Right cardiac atrium (tissue), 5 donors: ENCODE data around the gene TRPM1. TPM values are rescaled to one million over a fixed set of nuclear protein-coding genes. Genes with fewer than 3 reads are reported as not detected.
A peak's percentile ranks its signal among the peaks of the same experiment; 100 is the strongest.

Experiments used
- ATAC-seq, 2 donors: fragments of 200-7000 bp; cut with Tn5 transposase; one replicate each; pipeline versions ENCODE4 v1.8.0 to v1.9.1; 2020; ENCODE audit warnings: moderate library complexity in 2 of 2, mild to moderate bottlenecking in 1 of 2
- DNase-seq, 3 donors: peaks; one replicate each; pipeline ENCODE4 v3.0.0-alpha.2; 2020
- H3K27ac ChIP-seq: one replicate; pipeline ENCODE4 v1.5.1; 2013; ENCODE audit warnings: mild to moderate bottlenecking, low read length, control low read depth, moderate library complexity
- H3K27me3 ChIP-seq: one replicate; pipeline ENCODE4 v1.6.1; 2013; ENCODE audit not compliant: control insufficient read depth, insufficient read depth
- H3K4me1 ChIP-seq: one replicate; pipeline ENCODE4 v1.6.1; 2013; ENCODE audit warnings: low read length; ENCODE audit not compliant: control insufficient read depth, insufficient read depth
- H3K4me3 ChIP-seq: one replicate; pipeline ENCODE4 v1.5.1; 2013; ENCODE audit warnings: low read length, control low read depth
- H3K9me3 ChIP-seq: one replicate; pipeline ENCODE4 v1.6.1; 2013; ENCODE audit warnings: low read length; ENCODE audit not compliant: control insufficient read depth
- WGBS: extraction: QIAGEN DNeasy Blood & Tissue Kit; methylation state at CpG from one replicate; pipeline ENCODE4 v1.1.7; 2013; 5-methylcytosine and 5-hydroxymethylcytosine counted together
- intact Hi-C, 4 donors: fragments of 100-400 bp; cut with DNase I; formaldehyde crosslinking; loops; one replicate each; pipeline versions ENCODE4 v1.11.0 to v1.14.0; 2022 to 2023
- polyA plus RNA-seq: library from polyadenylated mRNA; stranded (reverse); fragments of 200-250 nt; gene quantifications from one replicate; pipeline ENCODE4 v1.2.3, GENCODE V29; 2013
- total RNA-seq, 4 donors: library from RNA; stranded (reverse); fragmentation: NEBNext Ultra II Directional; extraction: Animal tissue kit (Norgen Biotek cat#: 25700); gene quantifications; one replicate each; pipeline ENCODE4 v1.2.1, GENCODE V29; 2021
- donor health status: healthy with polysubstance abuse.
- donor health status: DM: no; HTN: yes; CAD: no.
- donor health status: DM: no; HTN: no; CAD: no.
- donor health status: DM: no; HTN: yes; CAD: no; lungs with severe emphysema.
- donor health status: DM: yes; HTN: yes; CAD: no.

TRPM1 gene
- total and polyA plus RNA-seq, 5 donors: 0.14 TPM; not detected in 4

GRCh38 chr15:31031471-31032067, 70.0 kb downstream of the TRPM1 start:
- ATAC-seq (no peak), DNase-seq (no peak)
- no peak overlapping the region for H3K4me3 ChIP-seq
- 87% methylated on average over 3 of the region's 3 CpGs for WGBS
- H3K4me1 ChIP-seq: no peaks in the 10 kb centered on the region
- intact Hi-C loops: no loop called here
- no peaks in the 10 kb centered on the region for H3K27me3 ChIP-seq
- H3K27ac ChIP-seq: no peak overlapping the region
- no peaks in the 10 kb centered on the region for H3K9me3 ChIP-seq

- Histone ChIP-seq H3K4me3 (no peak overlapping the region), H3K9me3 (no peaks in the 10 kb centered on the region), H3K4me1 (no peaks in the 10 kb centered on the region), H3K27ac (no peak overlapping the region), H3K27me3 (no peaks in the 10 kb centered on the region)
- intact Hi-C loops: no loop called here
- DNase-seq (no peak), ATAC-seq (no peak)
- 55% methylated on average over 8 of the region's 8 CpGs for WGBS
Measured at GRCh38 chr15:31027910-31028578, 73.5 kb downstream of the TRPM1 start.

GRCh38 chr15:31025996-31026395, 75.5 kb downstream of the TRPM1 start:
- DNase-seq (no peak), ATAC-seq (no peak)
- H3K4me3 ChIP-seq: no peak overlapping the region
- no peak overlapping the region for H3K27ac ChIP-seq
- WGBS: 95% methylated on average over 25 of the region's 25 CpGs
- H3K4me1 ChIP-seq: no peaks in the 10 kb centered on the region
- intact Hi-C loops: no loop called here
- no peaks in the 10 kb centered on the region for H3K27me3 ChIP-seq
- H3K9me3 ChIP-seq: no peaks in the 10 kb centered on the region

GRCh38 chr15:31024979-31025378, 76.5 kb downstream of the TRPM1 start:
- H3K27me3 ChIP-seq: no peaks in the 10 kb centered on the region
- no peaks in the 10 kb centered on the region for H3K4me1 ChIP-seq
- peak in 1 of 2 donors; percentile 16 for ATAC-seq
- no peak overlapping the region for H3K4me3 ChIP-seq
- DNase-seq: no peak
- intact Hi-C loops: no loop called here
- WGBS: 30% methylated on average over 3 of the region's 3 CpGs
- no peak overlapping the region for H3K27ac ChIP-seq
- no peaks in the 10 kb centered on the region for H3K9me3 ChIP-seq

GRCh38 chr15:31024330-31024729, 77.2 kb downstream of the TRPM1 start:
- Histone ChIP-seq H3K4me3 (no peak overlapping the region), H3K27ac (no peak overlapping the region), H3K4me1 (no peaks in the 10 kb centered on the region), H3K9me3 (no peaks in the 10 kb centered on the region), H3K27me3 (no peaks in the 10 kb centered on the region)
- peak; percentile 46 to 63 for ATAC-seq
- intact Hi-C loops: no loop called here
- DNase-seq: no peak
- WGBS: 13% methylated on average over 5 of the region's 5 CpGs

- 76% methylated on average over 5 of the region's 5 CpGs for WGBS
- no peak overlapping the region for H3K4me3 ChIP-seq
- H3K27me3 ChIP-seq: no peaks in the 10 kb centered on the region
- no peaks in the 10 kb centered on the region for H3K4me1 ChIP-seq
- intact Hi-C loops: no loop called here
- H3K27ac ChIP-seq: no peak overlapping the region
- DNase-seq (no peak), ATAC-seq (no peak)
- H3K9me3 ChIP-seq: no peaks in the 10 kb centered on the region
Measured at GRCh38 chr15:31023841-31024240, 77.7 kb downstream of the TRPM1 start.

GRCh38 chr15:31021067-31021665, 80.4 kb downstream of the TRPM1 start:
- WGBS: 95% methylated on average over 5 of the region's 5 CpGs
- intact Hi-C loops: no loop called here
- no peaks in the 10 kb centered on the region for H3K9me3 ChIP-seq
- H3K4me3 ChIP-seq: no peak overlapping the region
- H3K27me3 ChIP-seq: no peaks in the 10 kb centered on the region
- no peak overlapping the region for H3K27ac ChIP-seq
- DNase-seq: no peak
- no peak for ATAC-seq
- H3K4me1 ChIP-seq: no peaks in the 10 kb centered on the region

- H3K27me3 ChIP-seq: no peaks in the 10 kb centered on the region
- 89% methylated on average over 5 of the region's 5 CpGs for WGBS
- ATAC-seq (no peak), DNase-seq (no peak)
- H3K4me3 ChIP-seq: no peak overlapping the region
- H3K4me1 ChIP-seq: no peaks in the 10 kb centered on the region
- no peak overlapping the region for H3K27ac ChIP-seq
- H3K9me3 ChIP-seq: no peaks in the 10 kb centered on the region
- intact Hi-C loops: no loop called here
Measured at GRCh38 chr15:31020542-31020941, 81.0 kb downstream of the TRPM1 start.

- Histone ChIP-seq H3K27ac (no peak overlapping the region), H3K4me3 (no peak overlapping the region), H3K9me3 (no peaks in the 10 kb centered on the region), H3K27me3 (no peaks in the 10 kb centered on the region), H3K4me1 (no peaks in the 10 kb centered on the region)
- DNase-seq (no peak), ATAC-seq (no peak)
- 89% methylated on average over 3 of the region's 3 CpGs for WGBS
- intact Hi-C loops: no loop called here
Measured at GRCh38 chr15:31019986-31020385, 81.5 kb downstream of the TRPM1 start.

GRCh38 chr15:31017311-31017710, 84.2 kb downstream of the TRPM1 start:
- H3K4me3 ChIP-seq: no peak overlapping the region
- H3K9me3 ChIP-seq: peaks cover 1% of the 10 kb centered on the region
- no peak overlapping the region for H3K27ac ChIP-seq
- DNase-seq (no peak), ATAC-seq (no peak)
- intact Hi-C loops: no loop called here
- WGBS: 71% methylated on average over 1 of the region's 1 CpG
- no peaks in the 10 kb centered on the region for H3K4me1 ChIP-seq
- H3K27me3 ChIP-seq: no peaks in the 10 kb centered on the region

- 80% methylated on average over 3 of the region's 3 CpGs for WGBS
- Histone ChIP-seq H3K4me3 (no peak overlapping the region), H3K27me3 (no peaks in the 10 kb centered on the region), H3K27ac (no peak overlapping the region), H3K9me3 (peaks cover 1% of the 10 kb centered on the region), H3K4me1 (no peaks in the 10 kb centered on the region)
- no peak for ATAC-seq
- intact Hi-C loops: no loop called here
- DNase-seq: no peak
Measured at GRCh38 chr15:31016446-31016915, 85.0 kb downstream of the TRPM1 start.
